NCI-H446 treated with DMSO at 0.1 percent for 48 hours (cell line): ENCODE measurements around the gene MPO.

ENCODE experiments used
- DNase-seq: peaks from one replicate; lab custom pipeline; 2025; lab: John Stamatoyannopoulos, UW

Gene MPO, protein sequence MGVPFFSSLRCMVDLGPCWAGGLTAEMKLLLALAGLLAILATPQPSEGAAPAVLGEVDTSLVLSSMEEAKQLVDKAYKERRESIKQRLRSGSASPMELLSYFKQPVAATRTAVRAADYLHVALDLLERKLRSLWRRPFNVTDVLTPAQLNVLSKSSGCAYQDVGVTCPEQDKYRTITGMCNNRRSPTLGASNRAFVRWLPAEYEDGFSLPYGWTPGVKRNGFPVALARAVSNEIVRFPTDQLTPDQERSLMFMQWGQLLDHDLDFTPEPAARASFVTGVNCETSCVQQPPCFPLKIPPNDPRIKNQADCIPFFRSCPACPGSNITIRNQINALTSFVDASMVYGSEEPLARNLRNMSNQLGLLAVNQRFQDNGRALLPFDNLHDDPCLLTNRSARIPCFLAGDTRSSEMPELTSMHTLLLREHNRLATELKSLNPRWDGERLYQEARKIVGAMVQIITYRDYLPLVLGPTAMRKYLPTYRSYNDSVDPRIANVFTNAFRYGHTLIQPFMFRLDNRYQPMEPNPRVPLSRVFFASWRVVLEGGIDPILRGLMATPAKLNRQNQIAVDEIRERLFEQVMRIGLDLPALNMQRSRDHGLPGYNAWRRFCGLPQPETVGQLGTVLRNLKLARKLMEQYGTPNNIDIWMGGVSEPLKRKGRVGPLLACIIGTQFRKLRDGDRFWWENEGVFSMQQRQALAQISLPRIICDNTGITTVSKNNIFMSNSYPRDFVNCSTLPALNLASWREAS

DNA sequence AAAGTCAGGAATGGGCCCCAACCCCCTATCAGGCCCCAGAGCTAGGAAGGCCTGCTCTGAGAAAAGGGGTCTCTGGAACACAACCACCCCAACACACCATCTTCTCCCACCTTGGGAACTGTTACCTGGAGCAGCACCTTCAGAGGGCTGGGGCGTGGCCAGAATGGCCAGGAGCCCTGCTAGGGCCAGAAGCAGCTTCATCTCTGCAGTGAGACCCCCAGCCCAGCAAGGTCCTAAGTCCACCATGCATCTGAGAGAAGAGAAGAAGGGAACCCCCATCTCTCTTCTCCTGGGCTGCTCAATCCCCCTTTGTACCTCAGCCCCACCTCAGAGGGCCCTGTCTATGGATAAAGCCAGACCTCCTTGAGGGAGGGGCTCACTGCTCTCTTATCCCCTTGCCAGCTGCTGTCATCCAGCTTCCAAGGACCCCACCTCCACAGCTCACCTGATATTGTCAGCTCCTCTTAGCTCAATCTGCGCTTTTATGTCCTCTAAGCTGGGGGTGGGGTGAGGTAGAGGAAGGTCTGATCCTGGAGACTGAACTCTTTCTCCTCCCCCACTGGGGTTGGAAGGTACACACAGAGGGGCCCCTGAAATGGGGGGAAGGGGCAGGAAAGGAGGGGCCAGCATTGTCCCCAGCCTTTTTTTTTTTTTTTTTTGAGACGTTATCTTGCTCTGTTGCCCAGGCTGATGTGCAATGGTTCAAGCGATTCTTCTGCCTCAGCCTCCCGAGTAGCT is at the start of gene MPO:
MPO (minus strand) TSS at position 456 of the 738 bp plus-strand sequence; CDS start at position 279, 177 bp downstream.
- DNase-seq = no peak

DNA sequence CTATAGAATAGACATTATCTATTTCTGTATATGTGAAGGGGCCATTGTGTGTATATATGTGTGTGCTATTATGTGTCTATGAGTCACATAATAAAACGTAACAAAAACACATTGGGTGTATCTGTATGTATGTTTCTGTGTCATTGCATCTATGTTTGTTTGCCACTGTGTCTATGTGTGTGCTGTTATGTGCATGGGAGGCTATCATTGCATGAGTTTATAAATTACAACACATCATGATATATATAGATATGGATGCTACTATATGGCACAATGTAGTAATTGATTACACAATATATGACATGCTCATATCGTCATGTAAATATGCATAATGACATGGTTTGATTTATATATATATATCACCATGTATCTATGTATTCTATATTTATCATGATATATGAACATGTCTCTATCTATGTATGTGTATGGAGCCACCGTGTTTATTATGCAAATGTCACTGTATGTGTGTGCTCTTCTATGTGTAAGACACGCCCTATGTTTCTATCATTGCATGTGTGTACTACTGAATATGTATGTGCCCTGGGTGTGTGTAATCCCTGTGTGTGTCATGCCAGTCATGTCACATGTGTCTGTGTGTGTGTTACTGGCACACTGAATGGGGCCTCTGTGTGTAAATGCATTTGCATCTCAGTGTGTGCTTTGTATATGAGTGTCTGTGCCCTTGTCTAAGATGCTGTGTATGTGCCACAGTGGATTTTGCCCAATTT is 49.2 kb upstream of the MPO start:
- no peak for DNase-seq

DNA sequence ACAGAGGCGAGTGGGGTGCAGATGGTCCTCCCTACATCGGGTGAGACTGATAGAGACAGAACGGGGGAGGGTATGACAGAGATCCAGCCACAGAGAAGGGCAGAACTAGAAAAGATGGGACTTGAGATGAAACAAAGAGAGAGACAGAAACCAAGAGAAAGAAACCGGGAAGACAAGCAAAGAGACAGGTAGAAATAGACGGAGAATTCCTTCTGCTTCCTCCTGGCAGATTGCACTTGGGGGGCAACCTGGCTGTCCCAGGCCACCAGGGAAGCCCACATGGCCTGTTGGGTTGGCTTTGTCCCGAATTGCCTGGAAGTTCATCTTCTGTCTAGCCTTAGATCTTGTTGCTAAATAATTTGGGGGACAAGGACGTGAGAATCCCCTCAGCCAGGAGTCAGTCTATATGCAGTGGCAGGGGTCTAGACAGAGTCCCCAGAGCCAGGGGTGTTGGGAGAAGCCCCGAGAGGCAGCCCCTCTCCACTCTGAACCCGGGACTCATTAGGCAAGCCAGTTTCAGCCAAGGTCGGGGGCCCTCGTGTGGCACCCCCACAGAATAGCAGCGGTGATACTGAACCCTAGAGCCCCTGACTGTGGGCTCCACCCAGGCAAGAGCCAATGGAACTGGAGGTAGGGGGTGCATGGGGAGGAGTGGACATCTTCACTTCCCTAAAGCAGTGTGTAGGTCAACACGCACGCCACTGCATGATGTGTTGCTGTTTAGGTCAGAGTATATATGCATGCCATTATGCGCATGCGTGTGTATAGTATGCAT is 48.5 kb upstream of the MPO start:
- no peak for DNase-seq

DNA sequence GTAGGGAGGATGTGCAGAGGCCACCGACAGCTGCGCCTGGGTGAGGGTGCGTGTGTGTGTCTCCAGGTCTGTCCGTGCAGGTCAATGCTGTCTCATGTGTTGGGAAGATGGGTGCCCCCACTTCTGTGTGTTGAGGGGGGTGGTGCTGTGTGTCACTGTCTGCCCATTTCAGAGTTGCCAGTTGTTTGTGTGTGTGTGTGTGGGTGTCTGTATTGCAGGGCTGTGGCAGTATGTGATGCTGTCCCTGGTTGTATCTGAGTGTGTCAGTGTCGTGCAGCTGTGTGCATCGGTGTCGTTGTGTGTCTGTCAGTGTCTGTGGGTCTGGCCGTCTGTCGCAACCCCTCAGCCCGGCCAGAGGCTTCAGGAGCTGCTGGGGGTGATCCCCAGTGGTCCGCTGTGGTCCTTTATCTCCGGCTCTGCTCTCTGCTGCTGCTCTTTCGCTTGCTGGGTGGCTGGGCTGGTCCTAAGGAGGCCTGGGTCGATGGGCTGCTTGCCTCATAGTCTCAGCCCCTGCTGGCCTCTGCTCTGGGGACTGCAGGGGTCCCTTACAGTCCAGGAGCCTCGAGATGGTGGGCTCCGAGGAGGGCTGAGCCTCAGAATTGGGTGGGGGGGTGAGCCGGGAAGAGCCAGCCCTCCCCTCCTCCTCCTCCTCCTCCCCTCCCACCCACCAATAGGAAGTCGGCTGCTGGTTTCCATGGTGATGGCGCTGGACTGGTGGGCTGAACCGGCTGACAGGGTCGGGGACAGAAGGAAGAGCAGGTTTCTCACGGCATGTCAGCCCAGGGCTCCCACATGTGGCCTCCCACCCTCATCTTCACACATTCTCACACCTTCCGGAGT is 47.7 kb upstream of the MPO start, which contains the start of gene TSPOAP1:
TSPOAP1 (minus strand) TSS at position 601 of the 840 bp plus-strand sequence. CDS start 875 bp downstream, outside the sequence.
- DNase-seq = no peak

DNA sequence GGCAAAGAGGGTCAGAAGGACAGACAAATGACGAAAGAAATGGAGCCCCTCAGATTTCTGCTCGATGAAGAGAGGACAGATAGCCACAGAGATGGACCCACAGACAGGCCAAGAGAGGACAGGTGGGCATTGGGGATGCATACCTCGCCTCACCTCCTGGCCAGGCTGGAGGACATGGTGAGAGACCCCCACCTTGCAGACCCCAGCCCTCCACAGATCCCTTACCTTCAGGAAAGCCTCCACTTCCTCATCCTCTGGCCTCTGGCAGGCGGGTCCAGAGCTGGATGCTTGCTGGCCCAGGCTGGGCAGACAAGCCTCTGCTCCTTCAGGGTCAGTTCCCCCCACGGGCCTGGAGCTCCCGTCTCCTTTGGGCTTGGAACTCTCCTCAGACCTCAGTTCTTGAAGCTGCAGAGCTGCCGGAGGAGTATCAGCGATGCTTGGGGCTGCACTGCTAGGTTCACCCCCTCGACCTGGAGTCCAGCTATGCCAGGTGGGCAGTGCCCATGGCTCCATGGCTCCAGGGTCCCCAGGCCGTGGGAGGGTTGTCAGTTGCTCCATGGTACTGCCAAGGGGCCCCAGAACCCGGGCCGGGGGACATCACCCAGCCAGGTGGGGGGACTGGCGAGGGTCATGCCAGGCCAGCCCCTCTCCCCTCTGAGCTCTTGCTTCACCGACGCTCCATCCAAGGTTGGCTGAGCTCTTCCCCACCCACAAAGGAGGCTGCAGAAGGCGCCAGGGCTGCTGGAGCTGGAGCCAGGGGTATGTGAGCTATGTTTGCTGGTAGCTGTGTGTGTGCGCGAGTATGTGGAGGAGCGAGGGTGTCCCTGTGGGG is 46.8 kb upstream of the MPO start:
- no peak for DNase-seq

DNA sequence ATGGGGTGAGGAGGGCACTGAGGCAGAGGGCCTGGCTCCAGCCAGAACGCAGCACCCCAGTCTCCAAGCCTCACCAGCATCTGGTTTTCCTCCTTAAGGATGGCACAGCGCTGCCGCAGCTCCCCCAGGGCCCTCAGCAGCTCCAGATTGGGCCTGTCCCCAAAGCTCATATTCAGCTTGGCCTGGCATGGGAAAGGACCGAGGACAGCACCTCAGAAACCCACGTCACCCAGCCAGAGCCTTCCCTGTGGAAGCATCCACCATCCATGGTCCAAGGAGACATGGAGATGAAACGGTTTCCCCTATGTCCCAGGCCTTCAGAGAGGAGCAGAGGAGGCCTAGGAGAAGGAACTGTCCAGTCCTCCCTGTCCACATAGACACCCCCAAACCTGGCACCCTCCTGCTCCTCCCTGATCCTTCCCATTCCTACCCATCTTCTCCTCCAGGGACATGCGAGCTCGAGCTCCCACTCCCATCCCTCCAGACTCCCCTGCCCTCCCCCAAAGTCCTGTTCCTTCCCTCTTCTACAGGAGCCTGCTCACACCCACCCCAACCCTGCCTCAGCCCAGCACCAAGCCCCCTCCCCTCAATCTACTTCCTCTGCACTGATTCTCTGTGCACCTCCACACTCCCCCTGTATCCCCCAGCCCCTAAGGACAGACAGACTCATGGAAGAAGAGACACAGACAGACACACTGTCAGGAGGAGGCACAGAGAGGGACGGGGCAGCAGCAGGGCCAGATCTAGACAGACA is 46.1 kb upstream of the MPO start:
- DNase-seq = no peak

DNA sequence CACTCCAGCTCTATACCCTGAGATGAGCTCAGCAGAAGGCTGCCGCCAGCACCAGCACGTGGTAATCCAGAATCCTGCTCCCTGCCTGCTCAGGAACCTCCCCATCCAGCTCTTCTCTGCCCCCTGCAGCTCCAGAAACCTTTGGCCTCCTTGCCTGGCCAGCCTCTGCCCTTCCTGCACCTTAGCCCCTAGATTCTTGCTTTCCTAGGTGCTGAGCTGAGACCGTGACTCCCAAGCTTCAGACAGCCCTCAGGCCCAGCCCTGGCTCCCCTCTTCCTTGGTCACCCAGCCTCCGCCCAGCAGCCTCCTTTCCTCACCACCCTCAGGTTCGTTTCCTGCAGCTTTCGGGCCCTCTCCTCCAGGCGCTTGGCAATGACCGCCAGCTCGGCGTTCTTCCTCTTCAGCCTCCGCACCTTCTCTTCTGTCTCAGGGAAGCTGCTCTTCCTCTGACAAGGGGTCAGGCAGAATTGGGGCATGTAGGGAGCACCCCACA is 45.3 kb upstream of the MPO start:
- DNase-seq = no peak

DNA sequence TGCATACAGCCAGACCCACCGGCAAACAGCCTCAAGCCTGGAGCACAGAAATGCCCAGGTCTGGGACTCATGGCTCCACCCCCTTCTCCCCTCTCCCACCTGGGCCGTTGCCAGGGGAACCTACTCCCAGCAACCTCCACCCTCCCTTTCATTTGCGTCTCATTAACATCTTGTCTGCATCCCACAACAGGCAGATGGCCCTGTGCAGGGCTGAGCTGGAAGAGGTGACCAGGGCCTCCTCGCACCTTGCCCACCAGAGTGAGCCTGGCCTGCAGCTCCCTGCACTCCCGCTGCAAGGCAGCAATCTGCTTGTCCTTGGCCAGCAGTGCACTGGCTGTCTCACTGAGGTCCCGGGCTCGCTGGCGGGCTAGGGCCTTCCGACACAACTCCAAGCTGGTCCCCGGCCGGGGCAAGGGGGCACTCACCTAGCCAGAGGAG is 44.6 kb upstream of the MPO start:
- no peak for DNase-seq

DNA sequence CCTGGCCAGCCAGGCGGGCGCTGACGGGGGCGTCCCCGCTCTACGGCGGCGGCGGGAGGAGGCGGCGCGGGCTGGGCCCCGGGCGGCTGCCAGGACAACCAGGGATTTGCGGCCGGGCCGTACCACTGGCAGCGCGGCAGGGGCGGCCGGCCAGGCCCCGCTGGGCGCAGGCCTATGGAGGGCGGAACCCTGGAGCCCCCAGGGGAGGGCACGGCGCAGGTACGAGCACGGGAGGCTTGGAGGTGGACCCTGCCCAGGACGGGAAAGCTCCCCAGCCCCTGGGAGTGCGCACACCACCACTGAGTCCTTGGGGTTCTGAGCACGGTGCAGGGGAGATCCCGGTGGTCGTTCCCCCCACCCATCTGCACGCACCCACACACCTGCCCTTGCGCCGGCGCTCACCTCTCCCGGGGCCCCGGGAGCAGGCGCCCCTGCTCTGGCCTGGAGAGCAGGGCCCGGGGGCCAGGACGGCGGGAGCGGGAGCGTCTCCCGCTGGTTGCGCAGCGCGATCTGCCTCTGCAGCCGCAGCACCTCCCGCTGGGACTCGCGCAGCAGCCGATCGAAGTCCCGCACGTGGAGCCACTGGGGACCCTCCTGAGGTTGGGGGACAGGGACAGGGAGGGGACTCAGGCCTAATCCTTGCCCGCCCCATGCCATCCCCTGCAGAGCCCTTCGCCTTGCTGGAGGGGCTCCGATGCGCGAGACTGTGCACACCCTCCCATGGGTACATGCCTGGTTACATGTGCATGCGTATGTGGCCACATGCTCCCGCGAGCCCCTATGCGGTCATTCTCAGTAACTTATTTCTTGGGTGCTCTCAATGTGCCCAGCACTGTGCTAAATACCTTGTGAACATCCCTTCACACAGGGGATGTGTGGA is 43.9 kb upstream of the MPO start:
- no peak for DNase-seq

DNA sequence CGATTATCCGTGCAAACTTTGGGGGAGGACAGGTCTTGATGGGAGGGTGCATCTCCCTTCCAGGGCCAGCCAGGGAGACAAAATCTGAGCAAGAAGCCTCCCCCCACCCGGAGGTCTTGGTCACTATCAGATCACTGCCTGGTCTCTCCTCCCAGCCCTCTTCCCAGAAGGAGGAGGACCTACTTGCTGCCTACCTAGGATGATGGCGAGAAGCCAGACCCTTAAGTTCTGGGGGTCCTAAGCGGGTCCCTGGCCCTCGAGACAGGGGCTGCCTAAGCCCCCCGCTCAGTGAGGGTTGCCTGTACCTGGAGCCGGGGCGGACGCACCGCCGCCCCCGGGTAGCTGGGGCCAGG is 43.3 kb upstream of the MPO start:
- no peak for DNase-seq

DNA sequence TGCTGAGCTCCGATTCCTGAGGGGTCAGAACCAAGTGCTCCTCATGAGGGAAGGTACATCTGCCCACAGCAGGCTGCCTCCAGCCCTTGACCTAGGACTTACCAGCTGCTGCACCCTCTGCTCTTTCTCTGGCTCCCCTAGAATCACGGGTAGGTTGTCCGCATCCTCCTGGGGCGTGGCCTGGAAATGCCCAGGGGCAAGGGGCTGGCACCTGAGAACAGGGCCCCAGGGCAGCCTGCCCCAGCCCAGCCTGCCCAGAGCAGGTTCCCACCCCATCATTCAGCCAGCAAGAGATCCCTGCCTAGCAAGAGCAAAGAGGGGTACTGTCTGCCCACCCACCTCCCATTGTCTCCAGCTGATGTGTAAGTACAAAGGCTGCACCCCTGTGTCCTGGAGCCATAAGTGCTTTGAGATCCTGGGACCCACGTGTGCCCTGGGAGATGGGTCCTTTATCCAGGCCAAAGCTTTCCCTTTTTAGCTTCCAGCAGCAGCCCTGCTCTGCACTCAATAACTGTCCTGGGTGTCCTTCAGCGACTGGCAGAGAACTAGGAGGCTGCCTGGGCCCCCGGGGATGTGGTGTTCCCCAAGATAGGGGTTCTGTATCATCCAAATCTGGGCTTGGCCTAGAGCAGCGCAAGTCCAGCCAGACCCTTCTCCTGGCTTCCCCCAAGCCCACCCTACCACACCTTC is 42.8 kb upstream of the MPO start:
- DNase-seq = no peak

DNA sequence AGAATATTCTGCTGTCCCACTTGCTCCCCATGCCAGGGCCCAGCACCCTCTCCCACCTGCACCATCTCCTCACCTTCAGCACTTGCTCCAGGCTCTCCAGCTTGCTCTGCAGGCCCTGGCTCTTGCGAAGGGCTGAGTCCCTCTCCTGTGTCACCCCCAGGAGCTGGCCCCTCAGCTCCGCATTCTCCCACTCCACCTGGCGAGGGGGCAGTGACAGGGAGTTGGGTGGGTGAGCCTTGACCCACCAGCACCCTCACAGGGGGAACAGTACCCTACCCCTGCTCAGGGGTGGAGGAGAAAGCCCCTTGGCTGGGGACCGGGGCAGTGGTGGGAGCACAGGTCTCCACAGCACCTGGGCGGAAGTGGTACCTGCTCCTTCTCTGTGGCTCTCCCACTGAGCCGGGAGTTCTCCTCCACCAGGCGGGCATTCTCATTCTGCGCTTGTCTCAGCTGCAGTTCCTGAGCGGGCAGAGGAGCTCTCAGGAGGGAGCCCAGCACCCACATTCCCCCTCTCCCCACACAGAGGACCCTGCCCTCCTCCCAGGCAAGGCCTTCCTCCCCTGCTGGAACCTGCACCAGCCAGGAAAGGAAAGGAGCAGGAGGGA is 41.9 kb upstream of the MPO start:
- DNase-seq = no peak

DNA sequence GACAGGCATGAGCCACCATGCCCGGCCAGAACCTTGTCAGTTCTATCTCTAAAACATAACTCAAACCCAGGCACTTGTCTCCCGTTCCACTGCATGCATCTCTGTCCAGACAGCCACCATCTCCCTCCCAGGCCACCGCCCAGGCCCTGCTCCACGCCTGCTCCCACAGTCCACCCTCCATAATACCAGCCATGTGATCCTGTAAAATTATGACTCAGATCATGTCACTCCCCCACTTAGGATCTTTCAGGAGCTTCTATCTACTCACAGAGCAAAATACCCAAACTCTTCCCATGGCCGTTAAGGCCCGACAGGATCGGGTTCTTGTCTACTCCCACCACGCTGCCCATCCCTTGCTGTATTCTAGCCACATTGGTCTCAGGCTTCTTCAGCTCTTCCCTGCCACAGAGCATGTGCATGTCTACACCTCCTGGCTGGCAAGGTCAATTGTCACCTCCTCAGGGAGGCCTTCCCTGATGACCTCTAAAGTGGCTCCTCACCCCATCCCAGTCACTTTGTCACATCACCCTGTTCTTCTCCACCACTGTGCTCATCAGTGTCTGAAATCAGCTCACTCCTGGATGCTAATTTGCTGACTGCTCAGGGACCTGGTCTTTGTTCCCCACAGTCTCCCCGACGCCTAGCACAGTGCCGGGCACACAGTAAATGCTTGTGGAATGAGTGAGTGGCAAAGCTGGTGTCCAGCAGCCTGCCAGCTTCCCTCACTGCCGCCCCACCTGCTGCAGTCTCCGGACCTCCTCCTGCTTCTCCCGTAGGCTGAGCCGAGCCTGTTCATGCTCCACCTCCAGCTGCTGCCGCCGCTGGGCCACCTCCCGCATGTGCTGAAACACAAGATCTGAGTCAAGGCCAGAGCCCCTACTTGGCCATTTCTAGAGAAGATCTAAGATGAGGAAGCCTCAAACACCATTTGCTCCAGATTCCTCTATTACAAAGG is 41.1 kb upstream of the MPO start:
- no peak for DNase-seq

DNA sequence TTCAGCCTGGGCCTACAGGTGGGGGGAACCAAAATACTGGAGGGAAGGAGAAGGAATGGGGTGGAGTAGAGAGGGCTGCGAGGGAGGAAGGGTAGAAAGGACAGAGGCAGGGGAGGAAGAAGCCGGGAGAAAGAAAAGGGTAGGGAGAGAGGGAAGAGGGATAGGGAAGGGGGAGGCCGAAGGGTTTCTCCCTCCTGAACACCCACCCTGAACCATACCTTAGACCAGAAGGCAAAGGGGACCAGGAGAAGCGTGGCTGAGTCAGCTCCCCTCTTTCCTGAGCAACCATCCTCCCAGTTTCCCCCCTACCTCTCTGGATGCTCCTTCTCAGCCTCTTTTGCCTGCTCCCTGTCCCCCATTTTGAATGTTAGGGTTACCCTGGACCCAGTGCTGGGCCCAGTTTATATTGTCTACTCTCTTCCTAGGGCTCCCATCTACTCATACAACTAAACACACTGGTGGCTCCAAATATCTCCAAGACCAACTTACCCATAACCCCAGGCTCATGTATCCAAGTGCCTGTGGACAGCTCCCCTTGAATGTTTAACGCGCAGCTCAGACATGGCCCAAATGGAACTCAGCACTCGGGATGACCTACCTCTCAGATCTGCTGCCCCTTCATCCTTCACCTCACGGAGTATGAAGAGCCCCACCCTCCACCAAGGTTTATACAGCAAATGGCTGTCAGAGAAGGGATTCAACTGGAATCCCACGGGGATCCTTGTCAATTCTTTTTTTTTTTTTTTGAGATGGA is 40.0 kb upstream of the MPO start:
- no peak for DNase-seq
